GM06990 (cell line): ENCODE results near the gene EXOSC1.

Experiments used
- DNase-seq: peaks from one replicate; pipeline ENCODE4 v3.0.0-alpha.2; 2011; ENCODE audit not compliant: insufficient read length; ENCODE audit errors: extremely low read depth
- H3K27me3 ChIP-seq: replicated peaks from 2 replicates; pipeline ENCODE4 v1.6.0; 2011; ENCODE audit warnings: low read length; ENCODE audit not compliant: control insufficient read depth, insufficient read depth
- H3K36me3 ChIP-seq: 2 replicates; pipeline ENCODE4 v1.5.1; 2011; ENCODE audit warnings: low read length; ENCODE audit not compliant: control insufficient read depth, insufficient read depth
- H3K4me3 ChIP-seq: replicated peaks from 2 replicates; pipeline ENCODE4 v1.5.1; 2011; ENCODE audit warnings: low read depth, mild to moderate bottlenecking, control low read depth, low read length
- CTCF ChIP-seq: IDR thresholded peaks from 2 replicates; pipeline ENCODE4 v1.5.1; 2011; ENCODE audit warnings: low read length, control low read depth, mild to moderate bottlenecking, inconsistent platforms; ENCODE audit not compliant: insufficient read depth, poor library complexity, severe bottlenecking

Gene EXOSC1

GRCh38 chr10:97399843-97400545 is 45.8 kb downstream of the EXOSC1 start:
- no peak for TF ChIP-seq CTCF
- DNase-seq = no peak
- peaks cover 3% of the 10 kb centered on the region for H3K36me3 ChIP-seq
- H3K27me3 ChIP-seq = no peaks in the 10 kb centered on the region
- peak overlapping the region; percentile 87 for H3K4me3 ChIP-seq

GRCh38 chr10:97396056-97396455 is 49.8 kb downstream of the EXOSC1 start:
- no peak overlapping the region for H3K4me3 ChIP-seq
- no peak for TF ChIP-seq CTCF
- peaks cover 3% of the 10 kb centered on the region for H3K36me3 ChIP-seq
- no peaks in the 10 kb centered on the region for H3K27me3 ChIP-seq
- DNase-seq = no peak

- peaks cover 19% of the 10 kb centered on the region for H3K36me3 ChIP-seq
- H3K27me3 ChIP-seq = no peaks in the 10 kb centered on the region
- H3K4me3 ChIP-seq = no peak overlapping the region
- DNase-seq = no peak
- TF ChIP-seq CTCF = no peak
Measured at GRCh38 chr10:97393034-97393573, 52.7 kb downstream of the EXOSC1 start.

- Histone ChIP-seq H3K4me3 (no peak overlapping the region), H3K27me3 (no peaks in the 10 kb centered on the region), H3K36me3 (peaks cover 23% of the 10 kb centered on the region)
- TF ChIP-seq CTCF = no peak
- no peak for DNase-seq
Measured at GRCh38 chr10:97390091-97390490, 55.7 kb downstream of the EXOSC1 start.

- Histone ChIP-seq H3K4me3 (no peak overlapping the region), H3K36me3 (peaks cover 35% of the 10 kb centered on the region), H3K27me3 (no peaks in the 10 kb centered on the region)
- DNase-seq = no peak
- TF ChIP-seq CTCF = no peak
Measured at GRCh38 chr10:97388152-97388551, 57.7 kb downstream of the EXOSC1 start.
